Amniotic epithelial cell (primary cell): Measurements from ENCODE around the gene PLPP3.
A peak's percentile ranks its signal among the peaks of the same experiment; 100 is the strongest.

Source experiments
- DNase-seq: peaks from one replicate; pipeline ENCODE4 v3.0.0-alpha.2; 2010; ENCODE audit warnings: low read depth

PLPP3 gene

GRCh38 chr1:56496158-56496557, 83.2 kb downstream of the PLPP3 start:
- DNase-seq, result no peak

DNA sequence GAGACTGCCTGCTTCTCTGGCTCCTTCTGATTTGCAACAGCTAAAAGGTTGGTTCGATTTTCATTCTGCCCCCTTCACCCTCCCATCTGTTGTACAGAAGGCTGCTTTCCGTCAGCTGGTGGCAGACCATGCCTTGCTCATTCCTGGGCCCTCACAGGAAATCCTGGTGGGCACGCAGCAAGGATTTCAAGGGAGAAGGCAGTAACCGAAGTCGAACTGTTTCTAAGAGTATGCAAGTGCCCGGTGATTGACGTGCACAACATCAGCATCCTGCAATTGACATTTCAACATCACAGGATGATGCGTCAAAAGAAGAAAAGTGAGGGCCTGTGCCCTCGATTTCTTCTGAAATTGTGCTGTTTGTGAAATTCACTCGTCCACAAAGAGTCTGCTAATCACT, 83.8 kb downstream of the PLPP3 start:
- DNase-seq, result no peak

- peak; percentile 45 for DNase-seq
Measured at GRCh38 chr1:56494306-56494705, 85.1 kb downstream of the PLPP3 start.

DNA sequence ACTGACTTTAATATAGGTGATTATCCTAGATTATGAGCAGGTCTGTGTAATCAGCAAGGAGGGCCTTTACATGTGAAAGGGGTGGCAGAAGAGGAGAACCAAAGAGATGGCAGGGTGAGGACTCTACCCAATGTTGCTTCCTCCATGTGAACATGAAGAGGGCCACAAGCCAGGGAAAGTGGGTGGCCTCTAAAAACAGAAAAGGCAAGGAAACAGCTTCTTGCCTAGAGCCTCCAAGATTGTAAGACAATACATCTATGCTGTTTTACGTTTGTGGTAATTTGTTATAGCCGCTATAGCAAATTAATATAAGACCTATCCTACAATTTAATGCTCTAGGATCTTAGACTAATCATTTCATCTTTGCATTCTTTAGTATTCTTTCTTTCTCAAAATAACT, 85.5 kb downstream of the PLPP3 start:
- DNase-seq, result no peak

DNA sequence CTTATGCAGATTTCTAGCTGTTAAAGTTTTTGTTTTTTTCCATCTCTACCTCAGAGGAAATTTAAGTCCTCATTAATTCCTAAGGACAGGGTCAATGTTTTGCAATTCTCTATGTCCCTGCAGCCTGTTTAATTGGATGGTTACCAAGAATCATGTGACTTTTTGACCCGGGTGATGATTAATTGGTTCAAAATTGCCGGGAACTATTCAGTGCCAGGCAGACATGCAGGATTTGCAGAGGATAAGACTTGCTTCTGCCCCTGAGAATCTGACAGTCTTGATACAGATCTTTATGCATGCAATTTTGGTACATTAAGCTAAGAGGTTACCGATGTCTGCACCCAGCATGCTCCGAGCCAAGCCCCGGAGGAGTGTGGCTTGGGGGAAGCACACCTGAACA, 87.9 kb downstream of the PLPP3 start:
- DNase-seq, result peak; percentile 60

GRCh38 chr1:56490619-56491018, 88.7 kb downstream of the PLPP3 start:
- peak; percentile 74 for DNase-seq

DNA sequence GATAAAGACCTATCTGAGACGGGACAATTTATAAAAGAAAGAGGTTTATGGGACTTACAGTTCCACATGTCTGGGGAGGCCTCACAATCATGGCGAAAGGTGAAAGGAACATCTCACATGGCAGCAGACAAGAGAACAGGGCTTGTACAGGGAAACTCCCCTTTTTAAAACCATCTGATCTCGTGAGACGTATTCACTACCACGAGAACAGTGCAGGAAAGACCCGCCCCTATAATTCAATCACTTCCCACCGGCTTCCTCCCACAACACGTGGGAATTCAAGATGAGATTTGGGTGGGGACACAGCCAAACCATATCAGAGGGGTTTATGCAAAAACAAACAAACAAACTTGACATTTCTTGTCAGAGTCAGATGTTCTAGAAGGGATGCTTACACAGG, 89.7 kb downstream of the PLPP3 start:
- no peak for DNase-seq

DNA sequence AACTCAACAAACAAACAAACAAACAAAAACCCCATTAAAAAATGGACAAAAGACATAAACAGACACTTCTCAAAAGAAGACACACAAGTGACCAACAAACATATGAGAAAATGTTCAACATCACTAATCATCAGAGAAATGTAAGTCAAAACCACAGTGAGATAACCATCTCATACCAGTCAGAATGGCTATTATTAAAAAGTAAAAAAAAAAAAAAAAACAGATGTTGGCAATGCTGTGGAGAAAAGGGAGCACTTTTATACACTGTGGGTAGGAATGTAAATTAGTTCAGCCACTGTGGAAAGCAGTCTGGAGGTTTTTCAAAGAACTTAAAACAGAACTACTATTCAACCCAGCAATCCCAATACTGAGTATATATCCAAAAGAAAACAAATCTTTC, 94.7 kb downstream of the PLPP3 start:
- DNase-seq, result peak; percentile 35

GRCh38 chr1:56483104-56483503, 96.3 kb downstream of the PLPP3 start:
- no peak for DNase-seq

DNA sequence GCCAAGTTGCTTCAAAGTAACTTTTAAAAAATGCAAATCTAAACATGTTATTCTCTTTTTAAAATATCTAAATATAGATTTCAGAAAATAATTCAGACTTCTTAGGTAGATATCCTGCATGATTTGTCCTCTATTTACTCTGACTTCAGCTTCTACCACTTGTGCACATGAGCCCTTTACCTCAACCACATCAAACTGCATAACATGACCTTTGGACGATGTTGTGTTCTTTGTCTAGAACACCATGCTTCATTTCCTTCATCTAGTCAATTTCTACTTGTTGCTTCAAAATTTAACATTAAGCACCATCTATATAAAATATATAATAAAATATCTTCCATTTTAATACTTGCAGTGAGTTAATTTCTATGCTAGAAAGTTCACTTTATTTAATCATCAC, 96.9 kb downstream of the PLPP3 start:
- DNase-seq, result no peak

DNA sequence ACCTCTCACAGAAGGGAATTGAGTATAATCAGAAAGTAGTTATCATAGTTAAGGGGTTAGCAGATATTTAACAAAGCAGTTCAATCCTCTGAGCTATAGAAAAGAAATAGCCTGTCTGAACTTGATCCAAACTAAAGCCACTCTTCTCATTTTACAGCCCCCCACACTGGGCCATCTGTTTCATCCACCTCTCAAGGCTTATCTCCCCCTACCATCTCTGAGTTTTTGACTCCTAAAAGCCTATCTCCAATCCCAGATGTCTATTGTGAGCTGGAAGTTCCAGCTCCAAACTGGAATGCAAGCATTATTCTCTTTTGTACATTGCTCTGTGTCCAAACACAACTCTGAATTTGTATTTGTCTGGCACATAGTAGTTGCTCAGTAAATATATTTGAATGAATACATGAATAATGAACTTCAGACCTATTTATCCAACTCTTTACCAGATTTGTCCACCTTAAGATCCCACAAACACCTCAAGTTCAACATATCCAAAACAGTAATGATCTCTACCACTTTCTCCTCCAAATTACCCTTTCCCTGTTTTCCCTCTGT, 98.1 kb downstream of the PLPP3 start:
- DNase-seq, result no peak

GRCh38 chr1:56478734-56479133, 100.6 kb downstream of the PLPP3 start:
- no peak for DNase-seq

DNA sequence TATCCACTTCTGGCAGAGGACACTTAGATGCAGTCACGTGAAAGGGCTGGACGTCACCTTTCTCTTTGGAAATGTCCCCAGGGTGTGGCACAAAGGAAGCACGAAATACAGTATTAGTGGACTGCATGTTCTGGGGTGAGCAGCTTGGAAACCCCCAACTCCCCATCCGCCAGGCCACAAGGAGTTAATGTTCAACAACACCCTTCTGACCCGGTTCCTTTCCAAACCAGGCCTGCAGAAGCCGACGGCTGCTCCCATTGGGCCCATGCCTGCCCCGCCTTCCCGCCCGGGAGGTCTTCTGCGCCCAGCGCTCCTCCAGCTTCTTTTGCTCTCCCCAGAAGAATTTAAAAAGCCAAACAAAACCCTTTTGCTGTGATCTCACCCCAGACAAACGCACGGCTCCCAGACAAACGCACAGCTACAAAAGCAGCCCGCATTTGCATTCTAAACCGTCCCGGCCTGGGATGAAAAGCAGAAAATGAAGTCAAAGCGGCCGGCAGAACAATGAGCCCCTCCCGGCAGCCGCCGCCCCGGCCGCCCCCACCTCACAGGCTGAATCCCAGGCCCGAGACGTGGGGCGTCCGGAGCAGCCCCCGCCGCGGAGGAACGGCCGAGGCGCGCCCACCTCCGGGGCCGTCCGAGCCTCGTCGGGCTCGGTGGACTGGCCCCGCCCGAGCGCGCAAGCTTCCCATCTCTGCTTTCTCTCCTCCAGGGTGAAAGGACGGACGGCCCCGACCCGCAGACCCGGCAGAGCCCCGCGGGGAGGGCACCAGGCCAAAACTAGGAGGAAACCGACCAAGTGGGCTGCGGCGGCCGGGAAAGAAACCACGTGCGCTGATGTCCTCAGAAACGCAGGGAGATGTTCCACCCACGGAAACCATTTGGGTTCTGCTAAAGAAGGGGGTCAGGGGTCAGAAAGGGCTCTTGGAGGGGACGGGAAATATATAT, 101.9 kb downstream of the PLPP3 start:
- DNase-seq, result peak; percentile 59

- no peak for DNase-seq
Measured at GRCh38 chr1:56473582-56474270, 105.6 kb downstream of the PLPP3 start.

DNA sequence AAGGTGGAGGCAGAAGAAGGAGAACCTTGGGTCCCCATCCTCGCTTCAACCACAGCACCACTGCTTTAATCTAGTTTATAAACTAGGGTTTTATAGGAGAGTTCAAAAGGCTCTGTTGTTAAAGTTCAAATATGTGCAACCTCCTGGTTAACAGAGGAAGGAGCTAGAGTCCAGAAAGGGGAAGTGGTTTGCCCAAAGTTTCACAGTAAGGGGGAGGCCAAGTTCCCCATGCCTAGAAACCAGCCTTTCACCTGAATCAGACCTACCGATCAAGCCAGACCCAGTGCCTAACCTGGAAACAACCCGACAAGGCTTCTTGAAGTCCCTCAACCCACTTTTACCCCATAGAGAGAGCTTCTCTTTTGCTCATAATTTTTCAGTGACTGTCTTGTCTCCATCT, 106.5 kb downstream of the PLPP3 start:
- DNase-seq, result no peak

DNA sequence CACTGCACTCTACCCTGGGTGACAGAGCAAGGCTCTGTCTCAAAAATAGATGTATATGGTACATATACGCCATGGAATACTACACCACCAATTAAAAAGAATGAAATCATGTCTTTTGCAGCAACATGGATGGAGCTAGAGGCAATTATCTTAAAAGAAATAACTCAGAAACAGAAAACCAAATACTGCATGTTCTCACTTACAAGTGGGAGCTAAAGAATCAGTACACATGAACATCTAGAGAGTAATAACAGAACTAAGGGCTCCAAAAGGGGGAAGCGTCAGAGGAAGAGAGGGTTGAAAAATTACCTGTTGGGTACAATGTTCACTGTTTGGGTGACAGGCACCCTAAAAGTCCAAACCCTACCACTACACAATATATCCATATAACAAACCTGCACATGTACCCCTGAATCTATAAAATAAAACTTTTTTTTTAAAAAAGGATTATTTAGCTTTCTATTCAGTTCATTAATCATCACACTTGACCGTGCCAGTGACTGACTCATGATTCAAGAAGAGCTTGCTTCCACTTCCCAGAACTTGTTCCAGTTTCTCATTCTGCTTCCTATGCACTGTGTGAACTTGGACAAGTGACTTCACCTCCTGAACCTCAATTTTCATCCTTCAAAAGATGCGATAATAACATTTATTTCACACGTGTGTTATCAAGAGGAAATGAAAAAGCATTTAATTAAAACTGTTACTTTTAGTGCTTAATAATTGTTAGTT, 109.6 kb downstream of the PLPP3 start:
- peak; percentile 47 for DNase-seq

- no peak for DNase-seq
Measured at GRCh38 chr1:56468518-56468917, 110.8 kb downstream of the PLPP3 start.

DNA sequence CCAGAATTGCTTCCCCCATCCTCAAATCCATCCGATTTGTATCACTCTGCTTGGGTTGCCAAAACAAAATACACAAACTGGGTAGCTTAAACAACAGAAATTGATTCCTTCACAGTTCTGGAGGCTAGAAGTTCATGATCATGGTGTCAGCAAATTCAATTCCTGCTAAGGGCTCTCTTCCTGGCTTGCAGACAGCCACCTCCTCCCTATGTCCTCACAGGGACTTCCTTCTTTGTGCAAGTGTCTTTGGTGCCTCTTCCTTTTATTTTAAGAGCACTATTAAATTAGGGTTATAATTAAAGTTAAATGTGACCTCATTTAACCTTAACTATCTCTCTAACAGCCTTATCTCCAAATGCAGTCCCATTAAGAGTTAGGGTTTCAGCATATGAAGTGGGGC, 112.8 kb downstream of the PLPP3 start:
- no peak for DNase-seq

- DNase-seq, result no peak
Measured at GRCh38 chr1:56464294-56464693, 115.1 kb downstream of the PLPP3 start.

GRCh38 chr1:56463376-56463775, 116.0 kb downstream of the PLPP3 start:
- DNase-seq, result no peak

GRCh38 chr1:56462209-56462608, 117.2 kb downstream of the PLPP3 start:
- DNase-seq, result no peak
